B cell (primary cell): ENCODE results near the gene TCHHL1. TPM values are rescaled to one million over a fixed set of nuclear protein-coding genes. Genes with fewer than 3 reads are reported as not detected.

Source experiments
- ATAC-seq: fragments of 200-7000 bp; cut with Tn5 transposase; one replicate; pipeline ENCODE4 v1.10.0; 2021; ENCODE audit warnings: low read depth, mild to moderate bottlenecking, moderate number of reproducible peaks, moderate library complexity
- CTCF ChIA-PET: fragments of 350-600 bp; sonication (Branson Sonifier 250); formaldehyde crosslinking; loops from one replicate; lab custom pipeline; 2021; ENCODE audit warnings: antibody characterized with exemption, inconsistent platforms; lab: Charles Lee
- POLR2A ChIA-PET: fragments of 350-600 bp; sonication (Branson Sonifier 250); formaldehyde crosslinking; loops from one replicate; lab custom pipeline; 2021; ENCODE audit warnings: antibody characterized with exemption; lab: Charles Lee
- DNase-seq: peaks from one replicate; pipeline ENCODE4 v3.0.0; 2013
- H2AFZ ChIP-seq: 2 replicates; pipeline ENCODE4 v1.6.1; 2012; ENCODE audit warnings: mild to moderate bottlenecking, low read depth, low read length; ENCODE audit not compliant: insufficient read depth, poor library complexity, severe bottlenecking
- H3K27ac ChIP-seq, 2 donors: 1 replicate in 1 of 2; 2 replicates in 1 of 2; pipeline ENCODE4 v1.5.1; 2012 to 2013; ENCODE audit warnings: low read length in 2 of 2, mild to moderate bottlenecking in 2 of 2, moderate library complexity in 1 of 2
- H3K27me3 ChIP-seq, 4 experiments: fragments of 200-600 bp in 1 of 4; sonication (generic) in 1 of 4; replicated peaks in 1 of 4; 1 replicate in 2 of 4; 2 replicates in 2 of 4; pipeline versions ENCODE4 v1.6.1 to v1.7.0; 2013 to 2016; ENCODE audit warnings: low read length in 3 of 4, mild to moderate bottlenecking in 2 of 4, mixed read lengths in 1 of 4, moderate library complexity in 1 of 4; ENCODE audit not compliant: insufficient read depth in 4 of 4, control insufficient read depth in 3 of 4; ENCODE audit errors: control extremely low read depth in 1 of 4
- H3K36me3 ChIP-seq, 2 experiments: replicated peaks in 1 of 2; 1 replicate in 1 of 2; 2 replicates in 1 of 2; pipeline versions ENCODE4 v1.6.1 to v1.7.1; 2013; ENCODE audit warnings: low read length in 1 of 2; ENCODE audit not compliant: insufficient read depth in 2 of 2, control insufficient read depth in 1 of 2; ENCODE audit errors: control extremely low read depth in 1 of 2, extremely low read depth in 1 of 2
- H3K4me1 ChIP-seq, 2 donors: fragments of 200-600 bp in 1 of 2; sonication (generic) in 1 of 2; 1 replicate in 1 of 2; 2 replicates in 1 of 2; pipeline versions ENCODE4 v1.5.1 to v1.6.1; 2013 to 2017; ENCODE audit warnings: low read length in 2 of 2; ENCODE audit not compliant: control insufficient read depth in 2 of 2, insufficient read depth in 2 of 2
- H3K4me2 ChIP-seq: replicated peaks from 2 replicates; pipeline ENCODE3; 2012; ENCODE audit warnings: mild to moderate bottlenecking, low read depth, low read length; ENCODE audit not compliant: poor library complexity, severe bottlenecking
- H3K4me3 ChIP-seq, 5 experiments: fragments of 200-600 bp in 1 of 5; sonication (generic) in 1 of 5; 1 replicate in 3 of 5; 2 replicates in 2 of 5; pipeline versions ENCODE4 v1.5.1 to v1.7.0; 2011 to 2016; ENCODE audit warnings: low read length in 4 of 5, mild to moderate bottlenecking in 4 of 5, low read depth in 2 of 5, control low read depth in 1 of 5, moderate library complexity in 1 of 5; ENCODE audit not compliant: insufficient read depth in 1 of 5; ENCODE audit errors: control extremely low read depth in 1 of 5, extremely low read depth in 1 of 5
- H3K79me2 ChIP-seq: fragments of 200-600 bp; sonication (generic); one replicate; pipeline ENCODE4 v1.6.0; 2016; ENCODE audit warnings: low read length; ENCODE audit not compliant: control insufficient read depth, insufficient read depth
- H3K9ac ChIP-seq: fragments of 200-600 bp; sonication (generic); 2 replicates; pipeline ENCODE4 v1.6.1; 2017; ENCODE audit warnings: mild to moderate bottlenecking, low read length, moderate library complexity
- H3K9me3 ChIP-seq, 3 donors: one replicate each; pipeline versions ENCODE4 v1.6.1 to v1.7.1; 2013; ENCODE audit warnings: low read length in 2 of 3; ENCODE audit not compliant: control insufficient read depth in 2 of 3, insufficient read depth in 1 of 3; ENCODE audit errors: control extremely low read depth in 1 of 3
- H4K20me1 ChIP-seq: 2 replicates; pipeline ENCODE4 v1.6.0; 2012; ENCODE audit warnings: mild to moderate bottlenecking, low read length; ENCODE audit not compliant: insufficient read depth, control insufficient read depth, poor library complexity, severe bottlenecking
- H3K27ac Mint-ChIP-seq: one replicate; pipeline ENCODE4 v1.8.0; 2021; ENCODE audit warnings: mixed read lengths
- H3K27me3 Mint-ChIP-seq: one replicate; pipeline ENCODE4 v1.8.0; 2021; ENCODE audit warnings: mixed read lengths
- H3K4me1 Mint-ChIP-seq: one replicate; pipeline ENCODE4 v1.8.0; 2021; ENCODE audit warnings: mixed read lengths
- H3K4me3 Mint-ChIP-seq: one replicate; pipeline ENCODE4 v1.8.0; 2021; ENCODE audit warnings: mixed read lengths
- H3K9me3 Mint-ChIP-seq: one replicate; pipeline ENCODE4 v1.8.0; 2022; ENCODE audit warnings: mixed read lengths; ENCODE audit not compliant: insufficient read depth
- CTCF ChIP-seq: fragments of 200-600 bp; IDR thresholded peaks from one replicate; pipeline ENCODE4 v1.8.0; 2022; ENCODE audit warnings: antibody characterized with exemption, mild to moderate bottlenecking
- EZH2 ChIP-seq: IDR thresholded peaks from 2 replicates; pipeline ENCODE4 v1.6.1; 2012; ENCODE audit warnings: borderline replicate concordance, low read depth, mild to moderate bottlenecking, moderate library complexity, low read length; ENCODE audit not compliant: insufficient read depth, poor library complexity, severe bottlenecking
- WGBS: methylation state at CpG from one replicate; pipeline ENCODE4 v1.1.5; 2013; ENCODE audit warnings: missing lambda C conversion rate; ENCODE audit not compliant: insufficient coverage; 5-methylcytosine and 5-hydroxymethylcytosine counted together
- intact Hi-C: fragments of 100-400 bp; cut with micrococcal nuclease; formaldehyde crosslinking; loops from one replicate; pipeline ENCODE4 v1.10.0; 2022
- polyA plus RNA-seq: library from polyadenylated mRNA; depleted of rRNA; stranded (reverse); fragments of >200 nt; gene quantifications from 2 replicates; pipeline ENCODE4 v1.2.3, GENCODE V29; 2012
- total RNA-seq, 2 donors: library from RNA; stranded (reverse); fragments of 120-200 nt in 1 of 2; gene quantifications; 1 replicate in 1 of 2; 2 replicates in 1 of 2; pipeline versions ENCODE4 v1.2.3 to v1.2.4, GENCODE V29; 2013 to 2022

TCHHL1 gene
- total and polyA plus RNA-seq, 2 donors (not counting 1 experiment from before 2014, with no cell fraction given) = not detected

GRCh38 chr1:152115344-152115743, 26.5 kb upstream of the TCHHL1 start, which contains the start of gene TCHH:
Gene TCHH (minus strand): TSS chr1:152115444. CDS start chr1:152114080, 1,364 bp downstream.
- H3K9ac ChIP-seq = no peak within 1 kb of the TSS
- Mint-ChIP-seq H3K4me3 (no peak within 1 kb of the TSS), H3K27me3 (peaks cover 44% of the 10 kb centered on the region), H3K4me1 (peaks cover 2% of the 10 kb centered on the region), H3K27ac (no peak within 1 kb of the TSS), H3K9me3 (no peaks in the 10 kb centered on the region)
- H3K79me2 ChIP-seq = no peaks in the 10 kb centered on the region
- H2AFZ ChIP-seq = no peak within 1 kb of the TSS
- H3K4me2 ChIP-seq = no peak within 1 kb of the TSS
- CTCF ChIA-PET = no interaction called here
- peaks cover 24 to 29% of the 10 kb centered on the region in 2 donors for H3K4me1 ChIP-seq
- H4K20me1 ChIP-seq = no peaks in the 10 kb centered on the region
- no peak within 1 kb of the TSS for H3K27ac ChIP-seq
- no CpG with 5 or more reads among the region's 4 CpGs for WGBS
- peaks cover 0 to 60% (median 57%) of the 10 kb centered on the region in 4 experiments for H3K27me3 ChIP-seq
- POLR2A ChIA-PET = no interaction called here
- peaks cover 0 to 11% (median 0%) of the 10 kb centered on the region in 3 donors for H3K9me3 ChIP-seq
- TF ChIP-seq CTCF (no peak), EZH2 (no peak)
- no peak for DNase-seq
- intact Hi-C loops = no loop called here
- ATAC-seq = no peak
- H3K4me3 ChIP-seq = no peak within 1 kb of the TSS
- no peaks in the 10 kb centered on the region for H3K36me3 ChIP-seq

GRCh38 chr1:152112885-152113432, 24.1 kb upstream of the TCHHL1 start:
- ATAC-seq (no peak), DNase-seq (no peak)
- H3K36me3 ChIP-seq = no peaks in the 10 kb centered on the region
- H3K9me3 Mint-ChIP-seq = no peaks in the 10 kb centered on the region
- WGBS = 57% methylated on average over 3 of the region's 13 CpGs
- peak overlapping the region; percentile 78 for H2AFZ ChIP-seq
- intact Hi-C loops = no loop called here
- no peak for TF ChIP-seq CTCF
- no peak for TF ChIP-seq EZH2
- H4K20me1 ChIP-seq = no peaks in the 10 kb centered on the region
- ChIA-PET CTCF (no interaction called here), POLR2A (no interaction called here)
- peaks cover 42 to 52% of the 10 kb centered on the region in 2 donors for H3K4me1 ChIP-seq
- peaks cover 31% of the 10 kb centered on the region for H3K27me3 Mint-ChIP-seq
- peak overlapping the region; percentile 85 for H3K4me2 ChIP-seq
- H3K9me3 ChIP-seq = peaks cover 0 to 31% (median 0%) of the 10 kb centered on the region in 3 donors
- H3K27ac Mint-ChIP-seq = no peak overlapping the region
- H3K9ac ChIP-seq = no peak overlapping the region
- peaks cover 0 to 78% (median 71%) of the 10 kb centered on the region in 4 experiments for H3K27me3 ChIP-seq
- H3K4me1 Mint-ChIP-seq = peaks cover 6% of the 10 kb centered on the region
- peak overlapping the region in 1 of 5 experiments; percentile 46 for H3K4me3 ChIP-seq
- H3K79me2 ChIP-seq = no peaks in the 10 kb centered on the region
- no peak overlapping the region for H3K27ac ChIP-seq
- H3K4me3 Mint-ChIP-seq = no peak overlapping the region
